ENCODE data around the gene ZNF716. TPM values are rescaled to one million over a fixed set of nuclear protein-coding genes. Genes with fewer than 3 reads are reported as not detected.

The ZNF716 gene
- total RNA-seq, 1 donor from 2014 or later = not detected

- TF ChIP-seq CTCF (conservative IDR thresholded peaks at IDR 0.05; ENCODE audit: low read depth, low read length) = no peak
- no peak overlapping the region for H3K4me3 ChIP-seq (ENCODE audit: low read depth, low read length)
- DNase-seq (ENCODE audit: low read depth) = no peak
These were observed 37.8 kb upstream of the ZNF716 start for GRCh38 chr7:57412168-57412567.

- TF ChIP-seq CTCF (conservative IDR thresholded peaks at IDR 0.05; ENCODE audit: low read depth, low read length) = no peak
- H3K4me3 ChIP-seq (ENCODE audit: low read depth, low read length) = no peak overlapping the region
- no peak for DNase-seq (ENCODE audit: low read depth)
These were observed 37.4 kb upstream of the ZNF716 start for GRCh38 chr7:57412618-57413017.

- DNase-seq (ENCODE audit: low read depth) = no peak
- TF ChIP-seq CTCF (conservative IDR thresholded peaks at IDR 0.05; ENCODE audit: low read depth, low read length) = no peak
- no peak overlapping the region for H3K4me3 ChIP-seq (ENCODE audit: low read depth, low read length)
These were observed 36.2 kb upstream of the ZNF716 start for GRCh38 chr7:57413529-57414398.

- TF ChIP-seq CTCF (conservative IDR thresholded peaks at IDR 0.05; ENCODE audit: low read depth, low read length) = no peak
- no peak overlapping the region for H3K4me3 ChIP-seq (ENCODE audit: low read depth, low read length)
- DNase-seq (ENCODE audit: low read depth) = no peak
These were observed 35.6 kb upstream of the ZNF716 start for GRCh38 chr7:57414415-57414814.

GRCh38 chr7:57414852-57415251 is 35.1 kb upstream of the ZNF716 start:
- TF ChIP-seq CTCF (conservative IDR thresholded peaks at IDR 0.05; ENCODE audit: low read depth, low read length) = no peak
- DNase-seq (ENCODE audit: low read depth) = no peak
- no peak overlapping the region for H3K4me3 ChIP-seq (ENCODE audit: low read depth, low read length)

GRCh38 chr7:57415326-57415725 is 34.7 kb upstream of the ZNF716 start:
- DNase-seq (ENCODE audit: low read depth) = no peak
- no peak for TF ChIP-seq CTCF (conservative IDR thresholded peaks at IDR 0.05; ENCODE audit: low read depth, low read length)
- no peak overlapping the region for H3K4me3 ChIP-seq (ENCODE audit: low read depth, low read length)

- DNase-seq (ENCODE audit: low read depth) = no peak
- no peak for TF ChIP-seq CTCF (conservative IDR thresholded peaks at IDR 0.05; ENCODE audit: low read depth, low read length)
- H3K4me3 ChIP-seq (ENCODE audit: low read depth, low read length) = no peak overlapping the region
These were observed 34.2 kb upstream of the ZNF716 start for GRCh38 chr7:57415730-57416129.

Measured in epithelial cell of proximal tubule (primary cell).